WTC11 (cell line): ENCODE measurements around the gene VDAC1. TPM values are rescaled to one million over a fixed set of nuclear protein-coding genes. Genes with fewer than 3 reads are reported as not detected.
A peak's percentile ranks its signal among the peaks of the same experiment; 100 is the strongest.

Source experiments
- ATAC-seq: fragments of 200-7000 bp; cut with Tn5 transposase; 2 replicates; pipeline ENCODE4 v1.10.0; 2021; ENCODE audit warnings: mild to moderate bottlenecking, moderate library complexity
- CTCF ChIA-PET: fragments of 300-600 bp; sonication (Branson Sonifier 250); formaldehyde crosslinking; loops from one replicate; lab custom pipeline; 2021; ENCODE audit warnings: antibody characterized with exemption; lab: Charles Lee
- POLR2A ChIA-PET: fragments of 350-600 bp; sonication (Branson Sonifier 250); formaldehyde crosslinking; loops from one replicate; lab custom pipeline; 2021; ENCODE audit warnings: antibody characterized with exemption; lab: Charles Lee
- DNase-seq: peaks from one replicate; pipeline ENCODE4 v3.0.0; 2021; ENCODE audit warnings: low spot score
- H3K27ac Mint-ChIP-seq: 2 replicates; pipeline ENCODE4 v1.8.0; 2021; ENCODE audit warnings: mixed read lengths
- H3K27me3 Mint-ChIP-seq: 2 replicates; pipeline ENCODE4 v1.8.0; 2021; ENCODE audit warnings: low read depth, mild to moderate bottlenecking, moderate library complexity, mixed read lengths
- H3K36me3 Mint-ChIP-seq: 2 replicates; pipeline ENCODE4 v1.8.0; 2021; ENCODE audit warnings: mixed read lengths
- H3K4me1 Mint-ChIP-seq: 2 replicates; pipeline ENCODE4 v1.8.0; 2022; ENCODE audit warnings: mixed read lengths
- H3K4me3 Mint-ChIP-seq: 2 replicates; pipeline ENCODE4 v1.8.0; 2021; ENCODE audit warnings: mild to moderate bottlenecking, moderate library complexity, mixed read lengths
- H3K9me3 Mint-ChIP-seq: 2 replicates; pipeline ENCODE4 v1.8.0; 2021; ENCODE audit warnings: mixed read lengths
- FOXP4 ChIP-seq: sonication (generic); formaldehyde crosslinking; IDR thresholded peaks from 2 replicates; pipeline ENCODE4 v1.8.0; 2022; ENCODE audit warnings: mild to moderate bottlenecking, missing genetic modification reagents
- MXD4 ChIP-seq: fragments of 250-450 bp; sonication (Bioruptor Pico); IDR thresholded peaks from 2 replicates; pipeline ENCODE4 v1.8.0; 2021; ENCODE audit warnings: mild to moderate bottlenecking, moderate library complexity, borderline replicate concordance
- NFATC4 ChIP-seq: fragments of 250-450 bp; sonication (Bioruptor Pico); IDR thresholded peaks from 2 replicates; pipeline ENCODE4 v1.9.0; 2021; ENCODE audit warnings: mild to moderate bottlenecking
- NR1H2 ChIP-seq: sonication (generic); formaldehyde crosslinking; IDR thresholded peaks from 2 replicates; pipeline ENCODE4 v1.9.0; 2021; ENCODE audit warnings: mild to moderate bottlenecking, moderate library complexity, missing genetic modification reagents
- SP1 ChIP-seq: sonication (generic); formaldehyde crosslinking; conservative IDR thresholded peaks from 2 replicates; pipeline ENCODE4 v1.8.1; 2022; ENCODE audit warnings: missing genetic modification reagents
- ZNF121 ChIP-seq: sonication (generic); formaldehyde crosslinking; IDR thresholded peaks from 2 replicates; pipeline ENCODE4 v1.8.0; 2023; ENCODE audit warnings: missing genetic modification reagents
- ZNF219 ChIP-seq: sonication (generic); formaldehyde crosslinking; IDR thresholded peaks from 2 replicates; pipeline ENCODE4 v1.8.0; 2023; ENCODE audit warnings: missing genetic modification reagents, mild to moderate bottlenecking, borderline replicate concordance
- ZNF671 ChIP-seq: fragments of 250-450 bp; sonication (Bioruptor Pico); IDR thresholded peaks from 2 replicates; pipeline ENCODE4 v1.8.0; 2021; ENCODE audit warnings: mild to moderate bottlenecking
- total RNA-seq: library from RNA; stranded (reverse); gene quantifications from 3 replicates; pipeline ENCODE4 v1.2.3, GENCODE V29; 2021
- TF ChIP-seq, protein P1 (sequence below): sonication (generic); formaldehyde crosslinking; IDR thresholded peaks from 2 replicates; pipeline ENCODE4 v1.8.1; 2022; ENCODE audit warnings: missing genetic modification reagents, borderline replicate concordance
- TF ChIP-seq, protein P2 (sequence below): sonication (generic); formaldehyde crosslinking; IDR thresholded peaks from 2 replicates; pipeline ENCODE4 v1.8.0; 2022; ENCODE audit warnings: mild to moderate bottlenecking, missing genetic modification reagents
- TF ChIP-seq, protein P3 (sequence below): sonication (generic); formaldehyde crosslinking; conservative IDR thresholded peaks from 2 replicates; pipeline ENCODE4 v1.8.1; 2023; ENCODE audit warnings: mild to moderate bottlenecking, low read depth, missing genetic modification reagents, moderate library complexity
- TF ChIP-seq, protein P4 (sequence below): fragments of 250-450 bp; sonication (Bioruptor Pico); conservative IDR thresholded peaks from 2 replicates; pipeline ENCODE4 v1.9.0; 2021; ENCODE audit warnings: mild to moderate bottlenecking
- TF ChIP-seq, protein P5 (sequence below): sonication (generic); formaldehyde crosslinking; IDR thresholded peaks from 2 replicates; pipeline ENCODE4 v1.8.1; 2023; ENCODE audit warnings: mild to moderate bottlenecking, missing genetic modification reagents, borderline replicate concordance

VDAC1 gene
- total RNA-seq, 1 experiment from 2014 or later = 274 TPM

DNA sequence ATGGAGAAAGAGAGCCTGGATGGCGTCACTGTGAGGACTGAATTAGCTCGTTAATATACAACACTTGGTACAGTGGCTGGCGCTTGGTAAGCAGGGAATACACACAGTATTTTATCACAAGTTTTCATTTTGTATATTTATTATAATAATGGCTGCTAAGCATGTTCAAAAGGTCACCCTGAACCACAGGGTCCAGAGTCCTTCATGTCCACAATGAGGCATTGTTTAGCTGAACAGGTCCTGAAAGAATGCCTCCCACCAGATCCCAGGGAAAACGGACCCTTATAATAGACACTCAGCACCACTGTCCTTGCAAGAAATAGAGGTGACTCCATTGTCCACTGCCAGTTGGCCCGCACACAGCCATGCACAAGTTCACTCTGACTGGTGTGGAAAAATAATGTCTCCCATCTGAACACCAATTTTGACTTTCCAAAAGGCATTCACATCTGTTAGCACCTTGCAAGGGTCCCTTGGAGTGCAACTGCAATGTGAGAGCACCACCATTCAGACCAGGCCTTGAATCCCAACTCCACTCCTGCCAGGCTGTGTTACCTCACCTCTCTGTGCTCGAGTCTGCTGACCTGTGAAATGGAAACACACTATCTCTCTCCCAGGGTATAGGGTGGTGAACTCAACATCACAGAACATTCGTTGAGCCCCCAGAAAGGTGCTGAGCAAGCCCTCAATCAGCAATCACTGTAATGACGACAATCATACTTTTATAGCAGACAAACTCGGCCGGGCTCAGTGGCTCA is 3.9 kb downstream of the VDAC1 start:
- H3K4me1 Mint-ChIP-seq = peaks cover 62% of the 10 kb centered on the region
- H3K9me3 Mint-ChIP-seq = no peaks in the 10 kb centered on the region
- ChIA-PET CTCF (interaction anchor here (1.0 to 1.3 kb wide), 2 partner anchors 22 to 25 kb away, joined by 4 read pairs; no protein-coding TSS in a partner anchor), POLR2A (no interaction called here)
- no peak for DNase-seq
- TF ChIP-seq ZNF219 (CRISPR knock-in tag) = no peak
- TF ChIP-seq ZNF671 (CRISPR knock-in tag) = no peak
- no peak for TF ChIP-seq NFATC4 (CRISPR knock-in tag)
- TF ChIP-seq, protein P1, sequence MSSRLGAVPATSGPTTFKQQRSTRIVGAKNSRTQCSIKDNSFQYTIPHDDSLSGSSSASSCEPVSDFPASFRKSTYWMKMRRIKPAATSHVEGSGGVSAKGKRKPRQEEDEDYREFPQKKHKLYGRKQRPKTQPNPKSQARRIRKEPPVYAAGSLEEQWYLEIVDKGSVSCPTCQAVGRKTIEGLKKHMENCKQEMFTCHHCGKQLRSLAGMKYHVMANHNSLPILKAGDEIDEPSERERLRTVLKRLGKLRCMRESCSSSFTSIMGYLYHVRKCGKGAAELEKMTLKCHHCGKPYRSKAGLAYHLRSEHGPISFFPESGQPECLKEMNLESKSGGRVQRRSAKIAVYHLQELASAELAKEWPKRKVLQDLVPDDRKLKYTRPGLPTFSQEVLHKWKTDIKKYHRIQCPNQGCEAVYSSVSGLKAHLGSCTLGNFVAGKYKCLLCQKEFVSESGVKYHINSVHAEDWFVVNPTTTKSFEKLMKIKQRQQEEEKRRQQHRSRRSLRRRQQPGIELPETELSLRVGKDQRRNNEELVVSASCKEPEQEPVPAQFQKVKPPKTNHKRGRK = no peak
- TF ChIP-seq MXD4 (CRISPR knock-in tag) = no peak
- TF ChIP-seq, protein P2, sequence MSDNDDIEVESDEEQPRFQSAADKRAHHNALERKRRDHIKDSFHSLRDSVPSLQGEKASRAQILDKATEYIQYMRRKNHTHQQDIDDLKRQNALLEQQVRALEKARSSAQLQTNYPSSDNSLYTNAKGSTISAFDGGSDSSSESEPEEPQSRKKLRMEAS = no peak
- no peak for TF ChIP-seq ZNF121 (CRISPR knock-in tag)
- no peak for TF ChIP-seq FOXP4
- TF ChIP-seq, protein P3, sequence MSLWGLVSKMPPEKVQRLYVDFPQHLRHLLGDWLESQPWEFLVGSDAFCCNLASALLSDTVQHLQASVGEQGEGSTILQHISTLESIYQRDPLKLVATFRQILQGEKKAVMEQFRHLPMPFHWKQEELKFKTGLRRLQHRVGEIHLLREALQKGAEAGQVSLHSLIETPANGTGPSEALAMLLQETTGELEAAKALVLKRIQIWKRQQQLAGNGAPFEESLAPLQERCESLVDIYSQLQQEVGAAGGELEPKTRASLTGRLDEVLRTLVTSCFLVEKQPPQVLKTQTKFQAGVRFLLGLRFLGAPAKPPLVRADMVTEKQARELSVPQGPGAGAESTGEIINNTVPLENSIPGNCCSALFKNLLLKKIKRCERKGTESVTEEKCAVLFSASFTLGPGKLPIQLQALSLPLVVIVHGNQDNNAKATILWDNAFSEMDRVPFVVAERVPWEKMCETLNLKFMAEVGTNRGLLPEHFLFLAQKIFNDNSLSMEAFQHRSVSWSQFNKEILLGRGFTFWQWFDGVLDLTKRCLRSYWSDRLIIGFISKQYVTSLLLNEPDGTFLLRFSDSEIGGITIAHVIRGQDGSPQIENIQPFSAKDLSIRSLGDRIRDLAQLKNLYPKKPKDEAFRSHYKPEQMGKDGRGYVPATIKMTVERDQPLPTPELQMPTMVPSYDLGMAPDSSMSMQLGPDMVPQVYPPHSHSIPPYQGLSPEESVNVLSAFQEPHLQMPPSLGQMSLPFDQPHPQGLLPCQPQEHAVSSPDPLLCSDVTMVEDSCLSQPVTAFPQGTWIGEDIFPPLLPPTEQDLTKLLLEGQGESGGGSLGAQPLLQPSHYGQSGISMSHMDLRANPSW (CRISPR knock-in tag) = no peak
- TF ChIP-seq SP1 (CRISPR knock-in tag) = no peak
- no peak for TF ChIP-seq NR1H2 (CRISPR knock-in tag)
- TF ChIP-seq, protein P4, sequence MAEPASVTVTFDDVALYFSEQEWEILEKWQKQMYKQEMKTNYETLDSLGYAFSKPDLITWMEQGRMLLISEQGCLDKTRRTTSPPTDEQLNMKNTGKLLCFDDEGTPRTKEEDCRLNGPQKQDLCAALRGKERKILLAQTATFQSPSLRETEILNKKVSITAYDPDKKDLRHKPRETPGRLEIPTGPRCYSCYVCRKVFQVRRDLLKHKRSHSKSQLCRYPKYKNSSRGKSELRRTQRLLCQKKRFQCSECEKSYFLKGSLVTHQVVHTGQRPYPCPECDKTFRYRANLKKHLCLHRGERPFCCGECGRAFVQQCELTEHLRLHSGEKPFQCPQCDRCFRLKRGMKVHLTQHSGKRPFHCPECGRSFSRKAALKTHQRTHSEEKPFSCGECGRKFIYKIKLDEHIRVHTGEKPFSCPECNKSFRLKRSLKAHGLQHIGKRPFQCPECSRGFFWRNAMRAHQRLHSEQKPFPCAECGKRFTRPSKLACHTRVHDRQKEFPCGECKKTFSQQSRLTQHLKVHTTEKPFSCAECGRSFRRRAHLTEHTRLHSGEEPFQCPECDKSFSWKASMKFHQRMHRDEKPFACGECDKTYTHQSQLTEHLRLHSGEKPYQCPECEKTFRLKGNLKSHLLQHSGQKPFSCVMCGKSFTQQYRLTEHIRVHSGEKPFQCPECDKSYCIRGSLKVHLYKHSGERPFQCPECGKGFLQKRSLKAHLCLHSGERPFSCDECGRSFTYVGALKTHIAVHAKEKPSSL (CRISPR knock-in tag) = no peak
- TF ChIP-seq, protein P5, sequence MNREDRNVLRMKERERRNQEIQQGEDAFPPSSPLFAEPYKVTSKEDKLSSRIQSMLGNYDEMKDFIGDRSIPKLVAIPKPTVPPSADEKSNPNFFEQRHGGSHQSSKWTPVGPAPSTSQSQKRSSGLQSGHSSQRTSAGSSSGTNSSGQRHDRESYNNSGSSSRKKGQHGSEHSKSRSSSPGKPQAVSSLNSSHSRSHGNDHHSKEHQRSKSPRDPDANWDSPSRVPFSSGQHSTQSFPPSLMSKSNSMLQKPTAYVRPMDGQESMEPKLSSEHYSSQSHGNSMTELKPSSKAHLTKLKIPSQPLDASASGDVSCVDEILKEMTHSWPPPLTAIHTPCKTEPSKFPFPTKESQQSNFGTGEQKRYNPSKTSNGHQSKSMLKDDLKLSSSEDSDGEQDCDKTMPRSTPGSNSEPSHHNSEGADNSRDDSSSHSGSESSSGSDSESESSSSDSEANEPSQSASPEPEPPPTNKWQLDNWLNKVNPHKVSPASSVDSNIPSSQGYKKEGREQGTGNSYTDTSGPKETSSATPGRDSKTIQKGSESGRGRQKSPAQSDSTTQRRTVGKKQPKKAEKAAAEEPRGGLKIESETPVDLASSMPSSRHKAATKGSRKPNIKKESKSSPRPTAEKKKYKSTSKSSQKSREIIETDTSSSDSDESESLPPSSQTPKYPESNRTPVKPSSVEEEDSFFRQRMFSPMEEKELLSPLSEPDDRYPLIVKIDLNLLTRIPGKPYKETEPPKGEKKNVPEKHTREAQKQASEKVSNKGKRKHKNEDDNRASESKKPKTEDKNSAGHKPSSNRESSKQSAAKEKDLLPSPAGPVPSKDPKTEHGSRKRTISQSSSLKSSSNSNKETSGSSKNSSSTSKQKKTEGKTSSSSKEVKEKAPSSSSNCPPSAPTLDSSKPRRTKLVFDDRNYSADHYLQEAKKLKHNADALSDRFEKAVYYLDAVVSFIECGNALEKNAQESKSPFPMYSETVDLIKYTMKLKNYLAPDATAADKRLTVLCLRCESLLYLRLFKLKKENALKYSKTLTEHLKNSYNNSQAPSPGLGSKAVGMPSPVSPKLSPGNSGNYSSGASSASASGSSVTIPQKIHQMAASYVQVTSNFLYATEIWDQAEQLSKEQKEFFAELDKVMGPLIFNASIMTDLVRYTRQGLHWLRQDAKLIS (CRISPR knock-in tag) = no peak
- no peak overlapping the region; the same call in 1 of the 2 replicates for H3K4me3 Mint-ChIP-seq
- H3K36me3 Mint-ChIP-seq = peaks cover 12% of the 10 kb centered on the region
- peak overlapping the region; percentile 70 for H3K27ac Mint-ChIP-seq
- H3K27me3 Mint-ChIP-seq = no peaks in the 10 kb centered on the region
- no peak for ATAC-seq
